AML-193 (cell line): ENCODE results near the gene EPS8.
A peak's percentile ranks its signal among the peaks of the same experiment; 100 is the strongest.

ENCODE experiments used
- DNase-seq, 2 experiments: peaks; one replicate each; lab custom pipeline; 2025; lab: John Stamatoyannopoulos, UW

The EPS8 gene

GRCh38 chr12:15690320-15690719, 98.9 kb downstream of the EPS8 start:
- no peak for DNase-seq

- DNase-seq = no peak
Observed at GRCh38 chr12:15689751-15690191, 99.4 kb downstream of the EPS8 start.

DNA sequence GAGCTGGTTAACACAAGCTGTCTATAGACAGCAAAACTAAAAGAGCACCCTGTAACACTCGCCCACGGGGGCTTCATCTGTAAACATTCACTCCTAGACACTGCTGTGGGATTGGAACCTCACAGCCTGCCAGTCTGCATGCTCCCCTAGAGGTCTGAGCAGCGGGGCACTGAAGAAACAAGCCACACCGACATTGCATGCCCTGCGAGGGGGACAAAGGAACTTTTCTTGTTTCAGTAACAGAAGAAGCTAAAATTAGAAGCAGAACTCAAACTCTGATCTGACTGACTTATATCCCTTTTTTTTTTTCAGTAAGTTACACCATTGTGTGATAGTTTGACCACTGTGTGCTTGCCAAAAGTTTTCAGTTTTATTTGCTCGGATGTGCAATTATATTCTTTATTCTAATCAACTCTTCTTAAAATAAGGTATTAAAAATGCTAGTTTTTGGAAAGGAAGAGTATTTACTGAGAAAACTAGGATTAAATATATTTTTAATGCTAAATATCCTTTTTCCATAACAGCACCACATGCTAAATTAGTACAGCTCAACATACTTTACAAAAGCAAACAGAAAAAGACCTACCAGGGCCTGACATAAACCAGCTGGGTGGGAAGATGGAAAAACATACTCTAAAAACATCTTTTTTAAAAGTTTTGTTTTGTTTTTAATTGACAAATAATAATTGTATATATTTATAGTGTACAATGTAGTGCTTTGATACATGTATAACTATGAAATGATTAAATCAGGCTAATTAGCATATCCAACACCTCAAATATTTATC, 100.2 kb downstream of the EPS8 start:
- peak; percentile 8 to 30 for DNase-seq

DNA sequence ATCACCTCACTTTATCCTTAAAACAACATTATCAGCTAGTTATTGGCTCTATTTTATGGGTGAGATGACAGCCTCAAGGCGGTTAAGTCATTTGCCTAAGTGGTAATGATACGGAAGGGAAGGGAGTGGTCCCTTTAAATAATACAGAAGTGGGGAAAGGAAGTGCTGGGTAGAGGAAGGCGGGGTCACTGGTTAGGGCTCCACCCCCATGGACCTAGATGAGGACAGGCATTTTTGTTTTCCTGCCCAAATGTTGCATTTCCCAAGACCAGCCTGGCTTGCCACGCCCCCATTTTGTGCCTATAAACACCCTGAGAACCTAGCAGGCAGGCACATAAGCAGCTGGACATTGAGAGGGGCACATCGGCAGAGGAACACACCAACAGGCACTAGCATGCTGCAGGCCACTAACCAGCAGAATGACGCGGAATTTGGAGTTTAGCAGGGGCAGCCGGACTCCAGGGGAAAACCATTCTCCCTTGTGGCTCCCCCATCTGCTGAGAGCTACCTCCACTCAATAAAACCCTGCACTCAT, 100.9 kb downstream of the EPS8 start:
- DNase-seq = peak; percentile 79 to 81

DNA sequence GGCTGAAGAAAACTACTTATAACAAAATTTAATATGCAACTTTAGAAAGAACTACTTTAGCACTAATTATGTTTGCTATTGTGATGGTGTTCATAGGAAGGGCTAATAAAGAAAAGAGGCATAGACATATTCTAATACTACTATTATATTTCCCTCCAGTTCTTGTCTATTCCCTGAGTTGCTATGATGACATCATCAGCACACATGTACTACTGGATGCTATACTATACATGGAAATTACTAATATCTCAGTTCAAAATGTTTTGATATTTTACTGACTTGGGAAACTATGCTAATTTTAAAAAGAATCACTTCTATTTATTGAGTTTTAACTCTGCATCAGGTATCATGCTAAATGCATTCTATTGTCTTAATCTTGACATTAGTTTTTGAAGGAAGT, 101.6 kb downstream of the EPS8 start:
- DNase-seq = no peak

DNA sequence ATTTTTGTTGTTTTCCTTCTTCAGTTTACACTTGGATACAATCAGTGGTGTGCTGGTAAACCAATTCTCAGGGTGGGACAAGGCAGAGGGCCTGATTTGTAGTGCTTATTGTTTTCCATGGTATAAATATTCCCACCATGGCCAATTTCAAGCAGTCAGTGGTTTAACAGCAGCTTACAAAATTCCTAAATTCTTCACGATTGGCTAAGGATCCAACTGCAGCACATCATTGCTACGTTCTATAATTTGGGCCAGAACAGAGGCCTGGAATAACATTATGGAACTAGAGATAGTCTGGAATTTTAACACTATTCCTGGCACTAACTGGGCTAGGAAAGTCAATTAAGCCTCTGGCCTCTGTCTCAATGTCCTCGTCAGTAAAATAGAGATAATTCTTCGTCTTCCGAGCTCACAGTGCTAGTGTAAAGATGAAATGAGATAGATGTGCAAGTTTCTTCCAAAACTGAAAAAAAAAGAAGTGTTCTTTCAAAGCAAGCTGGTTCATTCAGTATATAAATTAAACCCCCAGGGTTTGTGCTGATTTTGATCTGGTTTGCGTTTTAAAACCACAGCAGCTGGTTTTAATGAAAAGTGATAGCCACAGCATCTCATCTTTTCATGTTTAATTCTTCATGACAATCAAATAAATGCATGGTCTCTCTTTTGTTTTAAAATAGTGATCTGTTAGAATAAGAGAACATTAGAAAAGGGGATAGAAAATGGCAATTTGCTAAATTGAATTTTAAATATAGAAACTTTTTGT, 104.1 kb downstream of the EPS8 start:
- no peak for DNase-seq

DNA sequence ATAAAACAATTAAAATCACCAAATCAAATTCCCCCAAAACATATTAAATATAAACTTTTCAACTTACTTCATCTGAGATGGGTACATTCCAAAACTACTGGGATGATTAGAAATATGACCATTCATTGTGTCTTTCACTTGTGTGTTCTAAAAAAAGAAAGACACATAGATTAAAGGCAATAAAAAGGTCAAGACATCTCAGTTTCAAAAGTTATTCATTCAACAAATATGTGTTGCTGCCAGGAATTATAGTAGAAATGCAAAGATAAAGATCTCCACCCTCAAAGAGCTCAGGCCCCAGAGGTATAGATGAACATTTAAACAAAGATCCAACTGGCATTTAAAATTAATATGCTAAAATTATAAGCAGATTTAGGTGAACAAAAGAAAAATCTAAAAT, 106.4 kb downstream of the EPS8 start:
- no peak for DNase-seq

GRCh38 chr12:15679151-15679550, 110.0 kb downstream of the EPS8 start:
- DNase-seq = no peak

GRCh38 chr12:15677726-15678201, 111.4 kb downstream of the EPS8 start:
- no peak for DNase-seq

- DNase-seq = no peak
Observed at GRCh38 chr12:15677228-15677627, 112.0 kb downstream of the EPS8 start.

DNA sequence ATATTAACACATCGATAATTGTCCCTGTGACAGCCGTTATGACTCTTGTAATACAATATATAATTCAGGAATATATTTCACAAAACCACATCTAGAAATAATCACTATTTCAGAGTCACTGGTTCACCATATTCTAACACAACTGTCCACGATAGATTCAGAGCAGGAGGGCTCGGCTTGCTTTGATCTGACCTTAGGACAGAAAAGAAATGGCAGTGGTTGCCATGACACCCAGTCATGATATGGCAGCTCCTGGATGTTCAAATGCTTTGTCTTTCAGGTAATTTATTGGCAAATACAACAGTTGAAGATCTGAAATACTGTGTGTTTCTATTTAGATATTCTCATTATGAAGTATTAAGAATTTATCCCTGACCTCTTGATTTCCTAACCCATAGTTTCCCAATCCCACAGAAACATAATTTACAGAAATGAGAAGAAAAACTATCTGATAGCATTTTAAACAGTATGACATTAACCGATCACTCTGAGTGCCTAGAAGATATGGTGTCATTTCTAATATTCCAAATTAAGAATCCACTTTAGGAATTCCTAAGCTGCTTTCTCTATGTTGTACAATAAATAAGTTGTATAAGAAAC, 116.4 kb downstream of the EPS8 start:
- DNase-seq = no peak

GRCh38 chr12:15670756-15671155, 118.4 kb downstream of the EPS8 start:
- DNase-seq = no peak

DNA sequence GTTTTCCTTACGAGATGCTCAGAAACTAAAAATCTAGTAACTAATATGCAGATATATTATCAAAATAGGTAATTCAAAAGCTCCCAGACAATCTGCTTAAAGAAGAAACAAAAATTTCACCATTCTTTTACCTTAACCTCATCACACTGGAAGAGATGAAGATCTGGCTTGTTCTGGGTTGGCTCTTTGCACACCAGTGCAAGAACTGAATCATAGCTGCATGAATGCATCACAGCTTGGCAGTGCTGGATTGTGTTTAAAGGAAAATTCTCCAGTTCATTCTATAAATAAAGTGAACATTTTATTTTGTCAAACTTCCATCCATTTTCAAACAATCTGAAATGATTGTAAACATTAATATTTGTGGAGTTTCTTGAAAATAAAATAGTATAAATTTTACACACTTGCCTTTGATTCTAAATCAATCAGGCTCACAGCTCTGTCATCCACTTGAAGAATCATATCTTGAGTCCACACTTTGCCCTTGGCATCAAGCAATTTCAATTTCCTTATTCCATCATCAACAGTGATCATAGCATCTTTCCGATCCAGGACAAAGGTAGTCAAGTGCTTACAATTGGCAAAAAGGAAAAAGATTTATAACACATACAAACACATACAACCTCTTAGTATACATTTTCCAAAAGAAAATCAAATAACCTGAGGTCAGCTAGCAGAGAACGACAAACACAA, 119.8 kb downstream of the EPS8 start:
- no peak for DNase-seq

GRCh38 chr12:15664491-15664890, 124.7 kb downstream of the EPS8 start:
- DNase-seq = no peak

- DNase-seq = no peak
Observed at GRCh38 chr12:15662983-15663659, 126.1 kb downstream of the EPS8 start.

DNA sequence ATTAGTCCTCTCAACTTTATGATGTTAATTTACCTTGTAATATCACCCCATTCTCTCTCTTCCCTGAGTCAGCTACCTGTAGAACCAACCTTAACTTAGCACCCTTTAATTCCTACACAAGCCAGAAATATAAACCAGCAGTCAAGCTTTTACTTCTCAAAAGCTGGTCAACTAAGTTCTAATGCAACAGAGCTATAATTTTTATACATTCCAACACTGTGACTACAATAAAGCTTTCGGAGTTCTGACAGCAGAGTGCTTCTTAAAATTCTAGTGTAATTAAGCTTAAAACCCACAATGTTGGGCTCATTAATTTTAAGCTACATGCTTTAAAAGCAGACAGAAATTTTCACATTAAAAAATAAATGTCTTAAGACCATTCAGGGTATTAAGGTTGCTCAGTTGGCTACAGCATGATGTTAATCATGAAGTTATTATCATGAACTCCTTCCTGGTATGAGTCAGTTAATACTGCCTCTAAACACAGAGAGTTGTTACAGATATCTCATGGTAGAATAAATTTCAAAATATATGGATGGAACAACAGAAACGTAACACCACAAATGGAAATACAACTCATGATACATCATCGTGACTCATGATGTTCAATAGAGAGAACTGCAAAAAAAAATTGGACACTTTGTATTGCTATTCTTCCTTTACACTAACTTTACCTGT, 126.7 kb downstream of the EPS8 start:
- no peak for DNase-seq

DNA sequence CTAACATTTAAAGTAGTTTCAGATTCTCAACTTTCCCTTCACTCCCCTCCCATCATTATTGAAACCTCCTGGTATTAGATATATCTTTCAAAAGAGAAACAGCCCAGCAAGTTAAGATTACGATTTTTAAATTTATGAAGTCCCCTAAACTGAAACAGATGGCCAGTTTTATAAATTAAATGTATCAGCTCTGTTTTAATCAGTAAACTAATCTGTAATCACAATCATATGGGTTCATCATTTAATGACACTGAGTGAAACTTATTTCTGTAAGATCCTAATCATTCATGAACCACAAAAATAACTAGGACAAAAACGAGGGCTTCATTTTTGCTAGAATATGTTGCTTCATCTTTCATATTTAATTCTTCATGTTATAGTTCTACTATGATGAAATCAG, 137.8 kb downstream of the EPS8 start:
- no peak for DNase-seq

DNA sequence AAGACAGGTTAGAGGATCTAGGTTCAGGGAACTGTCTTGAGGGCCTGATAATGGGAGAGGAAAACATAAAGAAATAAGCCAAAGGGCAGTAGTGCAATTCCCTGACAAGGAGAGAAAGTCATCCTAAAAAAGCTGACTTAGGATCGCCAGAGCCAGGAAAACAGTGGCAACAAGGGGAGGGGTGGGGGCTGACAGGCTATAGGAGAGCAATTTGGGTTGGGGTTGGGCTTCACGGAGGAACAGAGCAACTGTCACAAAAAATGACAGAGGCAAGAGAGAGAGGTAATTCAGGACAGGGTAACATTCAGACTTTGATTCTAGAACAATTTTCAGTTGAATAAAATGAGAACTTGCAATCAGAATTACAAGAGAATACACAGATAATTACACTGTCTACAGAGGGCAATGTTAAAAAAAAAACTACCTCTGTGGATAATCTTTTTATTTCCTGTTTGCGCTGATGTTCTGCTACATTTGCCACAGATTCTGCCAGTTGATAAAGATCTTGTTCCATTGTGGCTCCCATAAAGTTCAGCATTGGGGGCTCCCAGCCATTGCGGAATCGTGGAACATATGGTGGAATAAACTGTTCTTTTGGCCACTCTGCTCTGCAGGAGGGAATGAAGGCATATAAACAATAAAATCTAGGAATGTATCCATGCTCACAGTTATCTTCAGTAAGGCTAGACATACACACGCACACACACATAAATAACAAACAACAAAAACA, 138.6 kb downstream of the EPS8 start:
- DNase-seq = no peak

GRCh38 chr12:15649347-15649746, 139.8 kb downstream of the EPS8 start:
- no peak for DNase-seq

- no peak for DNase-seq
Observed at GRCh38 chr12:15648558-15648957, 140.6 kb downstream of the EPS8 start.
